Stimulated activated CD8-positive, alpha-beta memory T cell treated with anti-CD3 and anti-CD28 coated beads, Interleukin-12 subunit alpha, Interleukin-12 subunit beta, amount 100 ng/mL, for 1 hour (primary cell): ENCODE results near the gene REXO1.

Experiments
- DNase-seq: peaks from one replicate; pipeline ENCODE4 v3.0.0-alpha.2; 2020; ENCODE audit warnings: low read depth

The REXO1 gene

GRCh38 chr19:1861599-1862031 is 13.3 kb upstream of the REXO1 start:
- no peak for DNase-seq

DNA sequence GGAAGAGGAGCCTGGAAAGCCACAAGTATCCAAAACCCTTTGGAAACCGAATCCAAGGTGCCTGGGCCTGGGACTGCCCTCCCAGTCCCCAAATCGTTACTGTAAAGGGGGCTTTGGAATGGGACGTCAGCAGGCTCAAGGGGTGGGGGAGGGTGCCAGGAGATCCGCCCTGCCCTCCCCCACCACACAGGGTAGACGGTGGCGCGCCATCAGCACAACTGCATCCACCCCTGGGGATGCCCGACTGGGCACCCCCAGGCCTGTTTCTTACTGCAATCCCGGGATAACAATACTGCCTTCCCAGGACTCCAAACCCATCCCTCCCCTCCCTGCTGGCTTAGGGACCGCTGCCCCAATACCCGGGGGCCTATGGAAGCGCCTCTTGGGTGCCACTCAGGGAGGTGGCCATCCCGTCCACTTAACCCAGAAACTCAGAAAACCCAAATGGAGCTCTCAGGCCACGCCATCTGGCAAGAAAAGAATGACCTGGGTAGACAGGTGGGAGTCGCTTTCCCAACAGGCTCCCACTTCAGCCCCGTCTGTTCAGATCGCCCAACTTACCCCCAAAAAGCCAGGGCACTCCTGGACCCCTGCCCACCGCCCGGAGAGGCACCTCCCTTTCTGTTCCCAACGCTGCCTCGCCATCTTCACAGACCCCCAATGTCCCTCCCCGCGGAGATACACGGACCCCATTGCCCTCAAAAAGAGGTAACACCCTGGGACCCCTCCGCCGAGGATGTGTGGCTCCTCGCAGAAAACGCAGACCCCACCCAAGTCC is 12.7 kb upstream of the REXO1 start:
- DNase-seq = no peak

DNA sequence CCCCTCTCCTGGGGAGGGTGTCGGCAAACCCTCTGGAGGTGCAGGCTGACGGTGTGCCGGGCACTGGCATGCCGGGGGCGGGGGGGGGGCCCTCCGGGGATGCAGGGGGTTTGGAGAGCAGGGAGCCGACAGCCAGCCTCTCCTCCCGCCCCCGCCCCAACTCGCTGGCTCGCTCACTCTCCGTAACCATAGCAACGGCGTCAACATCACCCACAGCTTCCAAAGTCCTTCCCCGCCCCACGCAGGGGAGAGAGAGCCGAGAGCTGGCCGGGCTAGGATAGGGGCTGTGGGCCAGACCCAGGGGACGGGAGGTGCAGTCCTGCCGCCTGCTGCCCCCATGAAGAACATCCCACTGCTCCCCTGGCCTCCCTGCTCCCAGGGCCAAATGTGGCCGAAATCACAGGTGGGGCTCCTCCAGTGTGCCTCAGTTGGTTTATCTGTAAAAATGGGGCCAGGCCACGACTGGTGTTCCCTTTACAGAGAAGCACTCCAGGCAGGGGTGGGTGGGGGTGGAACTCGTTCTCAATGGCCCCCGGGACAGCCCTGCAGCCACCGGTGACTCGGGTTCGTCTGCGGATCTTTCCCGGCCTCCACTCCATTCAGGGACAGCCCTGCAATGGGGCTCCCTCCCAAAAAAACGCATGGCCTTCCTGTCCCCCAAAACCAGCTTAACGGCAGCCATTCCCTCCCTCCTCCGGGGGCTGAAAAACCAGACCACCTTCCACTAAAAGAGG is 11.9 kb upstream of the REXO1 start:
- no peak for DNase-seq

- no peak for DNase-seq
Observed at GRCh38 chr19:1859331-1859781, 11.1 kb upstream of the REXO1 start.

- DNase-seq = no peak
Observed at GRCh38 chr19:1858412-1859081, 10.3 kb upstream of the REXO1 start.

- no peak for DNase-seq
Observed at GRCh38 chr19:1857648-1858326, 9.5 kb upstream of the REXO1 start.

GRCh38 chr19:1856698-1857603 is 8.7 kb upstream of the REXO1 start:
- no peak for DNase-seq

- DNase-seq = no peak
Observed at GRCh38 chr19:1856345-1856697, 8.0 kb upstream of the REXO1 start.

GRCh38 chr19:1855828-1856255 is 7.6 kb upstream of the REXO1 start:
- DNase-seq = no peak

- peak; percentile 65 for DNase-seq
Observed at GRCh38 chr19:1855040-1855827, 7.0 kb upstream of the REXO1 start.

DNA sequence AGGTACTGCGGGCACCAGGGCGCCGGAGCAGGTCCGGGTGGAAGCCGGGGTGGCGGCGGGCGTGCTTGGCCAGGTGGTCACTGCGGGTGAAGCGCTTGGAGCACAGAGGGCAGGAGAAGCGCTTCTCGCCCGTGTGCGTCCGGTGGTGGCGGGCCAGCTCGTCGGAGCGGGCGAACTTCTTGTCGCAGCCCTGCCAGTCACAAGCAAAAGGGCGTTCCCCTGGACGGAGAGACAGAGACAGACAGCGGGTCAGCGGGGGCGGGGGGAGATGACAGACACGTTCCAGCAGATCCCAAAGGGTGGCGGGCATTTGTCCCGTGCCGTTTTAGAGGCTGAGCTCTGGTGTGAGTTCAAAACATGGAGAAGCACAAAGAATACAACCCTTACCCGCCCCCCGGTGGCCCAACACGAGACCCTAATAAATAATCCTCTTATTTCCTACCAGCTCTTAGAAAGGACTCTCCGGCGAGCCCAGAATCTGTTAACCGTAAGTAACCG is 6.3 kb upstream of the REXO1 start:
- no peak for DNase-seq

- no peak for DNase-seq
Observed at GRCh38 chr19:1854039-1854541, 5.8 kb upstream of the REXO1 start.

- peak; percentile 57 for DNase-seq
Observed at GRCh38 chr19:1853295-1854038, 5.2 kb upstream of the REXO1 start.

DNA sequence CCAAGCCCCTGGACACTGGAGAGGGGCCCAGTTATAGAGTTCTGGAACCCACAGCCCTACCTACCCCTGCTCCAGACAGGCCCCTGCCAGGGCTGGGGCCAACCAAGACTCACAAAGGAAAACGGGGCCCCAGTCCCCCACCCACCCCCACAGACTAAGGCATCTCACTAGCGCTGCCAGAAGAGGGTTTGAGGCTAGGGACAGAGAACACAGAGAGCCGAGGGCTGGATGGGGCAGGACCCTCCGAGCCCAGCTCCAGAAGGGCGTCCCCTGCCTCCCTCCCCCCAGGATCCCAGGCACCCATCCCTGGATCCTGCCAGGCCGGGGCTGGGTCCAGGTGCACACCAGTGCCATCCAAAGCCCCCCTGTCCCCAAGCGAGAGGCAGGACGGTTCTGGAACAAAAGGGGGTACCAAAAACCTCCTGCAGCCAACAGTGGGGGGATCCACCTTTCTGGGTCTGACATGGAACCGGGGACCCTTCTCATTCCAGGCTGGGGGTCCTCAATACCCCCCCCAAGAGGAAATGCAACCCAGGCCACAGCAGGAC is 4.4 kb upstream of the REXO1 start:
- DNase-seq = no peak

- DNase-seq = no peak
Observed at GRCh38 chr19:1851654-1852580, 3.6 kb upstream of the REXO1 start.

GRCh38 chr19:1850809-1851653 is 2.7 kb upstream of the REXO1 start:
- DNase-seq = no peak

DNA sequence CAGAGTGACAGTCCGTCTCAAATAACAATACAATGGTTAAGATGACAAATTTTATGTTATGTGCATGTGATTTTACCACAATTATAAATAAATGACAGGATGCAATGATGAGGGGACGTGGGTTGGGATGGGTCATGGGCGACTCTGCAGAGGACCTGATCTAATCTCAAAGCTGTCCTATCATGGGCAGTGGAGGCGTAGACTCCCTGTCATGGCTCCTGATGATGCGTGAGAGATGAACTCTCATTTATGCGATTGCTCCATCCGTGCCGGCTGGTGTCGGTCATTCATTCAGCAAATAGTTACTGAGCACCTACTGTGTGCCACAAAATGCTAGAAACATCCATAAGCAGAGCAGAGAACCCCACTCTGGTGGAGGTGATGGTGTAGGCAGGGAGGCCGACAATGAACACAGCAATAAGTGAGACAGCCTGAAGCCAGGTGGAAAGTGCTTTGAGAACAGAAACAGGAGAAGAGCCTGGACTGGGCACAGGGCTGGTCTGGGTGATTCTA is 1.7 kb upstream of the REXO1 start:
- DNase-seq = no peak
